HepG2 (cell line): Measurements from ENCODE around the gene ASXL1. TPM values are rescaled to one million over a fixed set of nuclear protein-coding genes. Genes with fewer than 3 reads are reported as not detected.

Experiments used
- DRAP1 ChIP-seq: IDR thresholded peaks from 2 replicates; pipeline ENCODE4 v1.6.1; 2016; ENCODE audit warnings: missing genetic modification reagents, missing compliant biosample characterization
- FOXM1 ChIP-seq: sonication (generic); formaldehyde crosslinking; IDR thresholded peaks from 2 replicates; pipeline ENCODE4 v1.5.0; 2020; ENCODE audit warnings: missing genetic modification reagents
- IRF9 ChIP-seq: sonication (generic); formaldehyde crosslinking; IDR thresholded peaks from 2 replicates; pipeline ENCODE4 v1.8.0; 2022; ENCODE audit warnings: missing genetic modification reagents, mild to moderate bottlenecking, borderline replicate concordance
- PHF8 ChIP-seq: sonication (generic); formaldehyde crosslinking; IDR thresholded peaks from 2 replicates; pipeline ENCODE4 v1.5.0; 2020; ENCODE audit warnings: missing genetic modification reagents
- POLR2A ChIP-seq, 2 experiments: IDR thresholded peaks; 2 replicates each; pipeline ENCODE4 v1.6.1; 2011; ENCODE audit warnings: low read depth in 2 of 2, low read length in 2 of 2, mild to moderate bottlenecking in 1 of 2, moderate library complexity in 1 of 2; ENCODE audit not compliant: insufficient read depth in 1 of 2
- STAG1 ChIP-seq: sonication (generic); formaldehyde crosslinking; IDR thresholded peaks from 2 replicates; pipeline ENCODE4 v1.4.0; 2020; ENCODE audit warnings: missing genetic modification reagents
- ZBTB20 ChIP-seq: sonication (generic); formaldehyde crosslinking; IDR thresholded peaks from 2 replicates; pipeline ENCODE4 v1.8.1; 2023; ENCODE audit warnings: missing genetic modification reagents, low read depth, mild to moderate bottlenecking, borderline replicate concordance
- ZFX ChIP-seq: sonication (generic); formaldehyde crosslinking; IDR thresholded peaks from 2 replicates; pipeline ENCODE4 v1.4.0; 2020; ENCODE audit warnings: mild to moderate bottlenecking, low read depth, missing genetic modification reagents, moderate library complexity
- ZNF121 ChIP-seq: sonication (generic); formaldehyde crosslinking; IDR thresholded peaks from 2 replicates; pipeline ENCODE4 v1.5.0; 2020; ENCODE audit warnings: mild to moderate bottlenecking, missing genetic modification reagents
- ZNF260 ChIP-seq: sonication (generic); formaldehyde crosslinking; IDR thresholded peaks from 2 replicates; pipeline ENCODE4 v1.4.0; 2020; ENCODE audit warnings: missing genetic modification reagents, low read depth, mild to moderate bottlenecking, borderline replicate concordance
- ZNF549 ChIP-seq: sonication (generic); formaldehyde crosslinking; IDR thresholded peaks from 2 replicates; pipeline ENCODE4 v1.5.0; 2020; ENCODE audit warnings: missing genetic modification reagents
- ZNF780A ChIP-seq: sonication (generic); formaldehyde crosslinking; IDR thresholded peaks from 2 replicates; pipeline ENCODE4 v1.8.0; 2022; ENCODE audit warnings: mild to moderate bottlenecking, missing genetic modification reagents, moderate library complexity
- polyA plus RNA-seq, 8 experiments: library from polyadenylated mRNA; depleted of rRNA in 3 of 8; stranded (reverse) in 7 of 8; unstranded in 1 of 8; fragments of >200 nt; fragmentation: Illumina TruSeq in 4 of 8; extraction: Trizol in 4 of 8; gene quantifications; 2 replicates each; pipeline versions ENCODE4 v1.2.1 to v1.2.3, GENCODE V29; 2011 to 2016; ENCODE audit warnings: low read depth in 4 of 8, missing spikeins in 1 of 8, mixed read lengths in 1 of 8; ENCODE audit not compliant: insufficient read depth in 1 of 8
- total RNA-seq, 5 experiments: library from RNA; depleted of rRNA; stranded (reverse); fragments of >200 nt; fragmentation: Illumina TruSeq; extraction: Trizol; gene quantifications; 2 replicates each; pipeline ENCODE4 v1.2.3, GENCODE V29; 2016; ENCODE audit warnings: low read depth in 1 of 5
- TF ChIP-seq, protein P1 (sequence below), 2 experiments: sonication (generic) in 1 of 2; formaldehyde crosslinking in 1 of 2; IDR thresholded peaks; 2 replicates each; pipeline versions ENCODE4 v1.4.0 to v1.6.1; 2016 to 2020; ENCODE audit warnings: borderline replicate concordance in 1 of 2, low read depth in 1 of 2, mild to moderate bottlenecking in 1 of 2, missing genetic modification reagents in 1 of 2
- TF ChIP-seq, protein P2 (sequence below), 2 experiments: sonication (generic) in 1 of 2; formaldehyde crosslinking in 1 of 2; IDR thresholded peaks; 2 replicates each; pipeline versions ENCODE4 v1.5.1 to v1.6.1; 2011 to 2020; ENCODE audit warnings: borderline replicate concordance in 1 of 2, low read depth in 1 of 2, low read length in 1 of 2, mild to moderate bottlenecking in 1 of 2, missing genetic modification reagents in 1 of 2, moderate library complexity in 1 of 2

The ASXL1 gene
- total and polyA plus RNA-seq, 2 of the 13 experiments (the other 11 are each of a cell fraction or from before 2014, with no cell fraction given), result 62.1 to 74.8 TPM

- TF ChIP-seq, protein P1, sequence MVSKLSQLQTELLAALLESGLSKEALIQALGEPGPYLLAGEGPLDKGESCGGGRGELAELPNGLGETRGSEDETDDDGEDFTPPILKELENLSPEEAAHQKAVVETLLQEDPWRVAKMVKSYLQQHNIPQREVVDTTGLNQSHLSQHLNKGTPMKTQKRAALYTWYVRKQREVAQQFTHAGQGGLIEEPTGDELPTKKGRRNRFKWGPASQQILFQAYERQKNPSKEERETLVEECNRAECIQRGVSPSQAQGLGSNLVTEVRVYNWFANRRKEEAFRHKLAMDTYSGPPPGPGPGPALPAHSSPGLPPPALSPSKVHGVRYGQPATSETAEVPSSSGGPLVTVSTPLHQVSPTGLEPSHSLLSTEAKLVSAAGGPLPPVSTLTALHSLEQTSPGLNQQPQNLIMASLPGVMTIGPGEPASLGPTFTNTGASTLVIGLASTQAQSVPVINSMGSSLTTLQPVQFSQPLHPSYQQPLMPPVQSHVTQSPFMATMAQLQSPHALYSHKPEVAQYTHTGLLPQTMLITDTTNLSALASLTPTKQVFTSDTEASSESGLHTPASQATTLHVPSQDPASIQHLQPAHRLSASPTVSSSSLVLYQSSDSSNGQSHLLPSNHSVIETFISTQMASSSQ (IDR thresholded peaks at IDR 0.05; ENCODE audit: low read depth), result no peak
- TF ChIP-seq, protein P1 (CRISPR knock-in tag; IDR thresholded peaks at IDR 0.05; ENCODE audit: borderline replicate concordance), result no peak; the same call in 1 of the 2 replicates
- TF ChIP-seq STAG1 (peak; percentile 85), PHF8 (CRISPR knock-in tag) (0 out of 2 replicates have a peak, but pooled peaks have one; percentile 30), FOXM1 (CRISPR knock-in tag) (no peak), DRAP1 (CRISPR knock-in tag) (0 out of 2 replicates have a peak, but pooled peaks have one; percentile 31), ZNF780A (CRISPR knock-in tag) (0 out of 2 replicates have a peak, but pooled peaks have one; percentile 32), ZNF549 (no peak), ZFX (CRISPR knock-in tag) (peak; percentile 41; the same call in 1 of the 2 replicates), ZNF260 (CRISPR knock-in tag) (0 out of 2 replicates have a peak, but pooled peaks have one; percentile 26), ZBTB20 (0 out of 2 replicates have a peak, but pooled peaks have one; percentile 34), IRF9 (CRISPR knock-in tag) (peak; percentile 21; the same call in 1 of the 2 replicates), POLR2A (IDR thresholded peaks at IDR 0.05; ENCODE audit: insufficient read depth in 1 of 2, low read depth in 2 of 2, low read length in 2 of 2) (peak; percentile 35 to 38; a peak in 3 of 4 replicates), ZNF121 (CRISPR knock-in tag) (no peak)
- TF ChIP-seq, protein P2, sequence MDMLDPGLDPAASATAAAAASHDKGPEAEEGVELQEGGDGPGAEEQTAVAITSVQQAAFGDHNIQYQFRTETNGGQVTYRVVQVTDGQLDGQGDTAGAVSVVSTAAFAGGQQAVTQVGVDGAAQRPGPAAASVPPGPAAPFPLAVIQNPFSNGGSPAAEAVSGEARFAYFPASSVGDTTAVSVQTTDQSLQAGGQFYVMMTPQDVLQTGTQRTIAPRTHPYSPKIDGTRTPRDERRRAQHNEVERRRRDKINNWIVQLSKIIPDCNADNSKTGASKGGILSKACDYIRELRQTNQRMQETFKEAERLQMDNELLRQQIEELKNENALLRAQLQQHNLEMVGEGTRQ (IDR thresholded peaks at IDR 0.05; ENCODE audit: low read depth, low read length), result no peak
- TF ChIP-seq, protein P2 (CRISPR knock-in tag; IDR thresholded peaks at IDR 0.05; ENCODE audit: borderline replicate concordance), result no peak
Observed at GRCh38 chr20:32470025-32470861, 112.1 kb downstream of the ASXL1 start (continued).
